Activated B cell treated with CpG ODN at 0.5 μM for 24 hours (primary cell): Measurements from ENCODE around the gene APOBEC3H. TPM values are rescaled to one million over a fixed set of nuclear protein-coding genes. Genes with fewer than 3 reads are reported as not detected.

Source experiments
- ATAC-seq: fragments of 200-7000 bp; cut with Tn5 transposase; one replicate; pipeline ENCODE4 v1.10.0; 2021; ENCODE audit warnings: low read depth, mild to moderate bottlenecking, moderate library complexity
- CTCF ChIA-PET: fragments of 350-600 bp; sonication (Branson Sonifier 250); formaldehyde crosslinking; loops from one replicate; lab custom pipeline; 2021; ENCODE audit warnings: antibody characterized with exemption; lab: Charles Lee
- POLR2A ChIA-PET: fragments of 350-600 bp; sonication (Branson Sonifier 250); formaldehyde crosslinking; loops from one replicate; lab custom pipeline; 2021; ENCODE audit warnings: antibody characterized with exemption; lab: Charles Lee
- DNase-seq: peaks from one replicate; pipeline ENCODE4 v3.0.0; 2022
- H3K27ac Mint-ChIP-seq: one replicate; pipeline ENCODE4 v1.8.0; 2020; ENCODE audit warnings: mixed read lengths
- H3K27me3 Mint-ChIP-seq: one replicate; pipeline ENCODE4 v1.8.0; 2021; ENCODE audit warnings: mixed read lengths
- H3K36me3 Mint-ChIP-seq: one replicate; pipeline ENCODE4 v1.8.0; 2021; ENCODE audit warnings: low read depth, mixed read lengths
- H3K4me1 Mint-ChIP-seq: one replicate; pipeline ENCODE4 v1.8.0; 2021; ENCODE audit warnings: mixed read lengths
- H3K4me3 Mint-ChIP-seq: one replicate; pipeline ENCODE4 v1.8.0; 2020; ENCODE audit warnings: mild to moderate bottlenecking, mixed read lengths
- H3K9me3 Mint-ChIP-seq: one replicate; pipeline ENCODE4 v1.8.0; 2020; ENCODE audit warnings: mixed read lengths
- CTCF ChIP-seq: fragments of 200-600 bp; IDR thresholded peaks from one replicate; pipeline ENCODE4 v1.8.0; 2022; ENCODE audit warnings: antibody characterized with exemption, mild to moderate bottlenecking
- intact Hi-C: fragments of 100-400 bp; cut with micrococcal nuclease; formaldehyde crosslinking; loops from one replicate; pipeline ENCODE4 v1.15.1; 2024
- total RNA-seq: library from RNA; stranded (reverse); gene quantifications from 2 replicates; pipeline ENCODE4 v1.2.3, GENCODE V29; 2022

The APOBEC3H gene
- total RNA-seq, 1 donor from 2014 or later: 1.4 TPM

GRCh38 chr22:39152511-39153219 is 55.6 kb downstream of the APOBEC3H start, which contains the start of gene CBX7:
Gene CBX7, minus strand, starts transcription at chr22:39152680. Its CDS starts 236 bp downstream, at chr22:39152444.
- Mint-ChIP-seq H3K4me3 (peak within 1 kb of the TSS; percentile 84), H3K4me1 (peaks cover 46% of the 10 kb centered on the region), H3K27ac (peak within 1 kb of the TSS; percentile 76), H3K27me3 (peaks cover 16% of the 10 kb centered on the region), H3K36me3 (peaks cover 17% of the 10 kb centered on the region), H3K9me3 (no peaks in the 10 kb centered on the region)
- POLR2A ChIA-PET: interaction anchor here (0.5 to 5.6 kb wide), 15 partner anchors 12 to 1193 kb away, joined by 3 to 88 read pairs (median 4); partner anchors contain the start of genes APOBEC3B, ATF4, CBX6 and GTPBP1
- DNase-seq: peak; percentile 94
- no peak for TF ChIP-seq CTCF
- intact Hi-C loops: loop anchor here (1.0 to 10.0 kb wide), 9 partner anchors 18 to 892 kb away; partner anchors contain the start of genes APOBEC3C, ATF4, CBX6 and DNAL4
- CTCF ChIA-PET: interaction anchor here (0.5 to 1.1 kb wide), 3 partner anchors 158 to 168 kb away, joined by 3 to 5 read pairs (median 3); partner anchors contain the start of gene RPL3
- peak; percentile 84 for ATAC-seq

GRCh38 chr22:39153220-39153717 is 56.2 kb downstream of the APOBEC3H start:
- Mint-ChIP-seq H3K4me1 (peaks cover 40% of the 10 kb centered on the region), H3K27me3 (peaks cover 16% of the 10 kb centered on the region), H3K9me3 (no peaks in the 10 kb centered on the region), H3K27ac (peak overlapping the region; percentile 76), H3K4me3 (peak overlapping the region; percentile 84), H3K36me3 (peaks cover 13% of the 10 kb centered on the region)
- ChIA-PET CTCF (interaction anchor here (0.5 to 0.6 kb wide), 2 partner anchors 158 to 168 kb away, joined by 3 read pairs; no protein-coding TSS in a partner anchor), POLR2A (interaction anchor here (1.0 to 5.6 kb wide), 5 partner anchors 87 to 281 kb away, joined by 3 to 88 read pairs (median 4); partner anchors contain the start of genes APOBEC3B, CBX6 and RPL3)
- TF ChIP-seq CTCF: no peak
- intact Hi-C loops: loop anchor here (2.0 to 10.0 kb wide), 6 partner anchors 18 to 368 kb away; partner anchors contain the start of genes ATF4, CBX6 and DNAL4
- no peak for ATAC-seq
- no peak for DNase-seq

Other genes with a start within 250 kb of the APOBEC3H start
- gene CBX6, start 225.0 kb upstream of the APOBEC3H start, total RNA-seq: 65.6 and 71.8 TPM in 2 replicates
- gene APOBEC3A, start 139.6 kb upstream of the APOBEC3H start, total RNA-seq: not detected in 2 replicates
- gene APOBEC3B, start 114.9 kb upstream of the APOBEC3H start, total RNA-seq: 8.0 TPM in 2 replicates
- 173 and 179 TPM in 2 replicates for gene APOBEC3C, start 83.0 kb upstream of the APOBEC3H start, total RNA-seq
- 42.6 and 52.9 TPM in 2 replicates for gene APOBEC3D, start 76.1 kb upstream of the APOBEC3H start, total RNA-seq
- 75.6 and 82.4 TPM in 2 replicates for gene APOBEC3F, start 56.4 kb upstream of the APOBEC3H start, total RNA-seq
- 145 and 152 TPM in 2 replicates for gene APOBEC3G, start 20.0 kb upstream of the APOBEC3H start, total RNA-seq
- 42.6 and 45.4 TPM in 2 replicates for gene CBX7, start 55.4 kb downstream of the APOBEC3H start, total RNA-seq
- gene PDGFB, start 147.7 kb downstream of the APOBEC3H start, total RNA-seq: not detected in 2 replicates
- gene RPL3, start 222.4 kb downstream of the APOBEC3H start, total RNA-seq: 3,087 and 3,439 TPM in 2 replicates